Kidney (tissue), 14 donors: Measurements from ENCODE around the gene PLCB2. TPM values are rescaled to one million over a fixed set of nuclear protein-coding genes. Genes with fewer than 3 reads are reported as not detected.

Experiments used
- DNase-seq, 5 donors: peaks; one replicate each; pipeline ENCODE4 v3.0.0-alpha.2; 2013 to 2020
- FAIRE-seq: peaks from 2 replicates; lab custom pipeline; 2012; peaks lifted over from hg19 to GRCh38; lab: Jason Lieb, UNC
- H3K27ac ChIP-seq, 2 donors: one replicate each; pipeline ENCODE4 v1.7.0; 2013; ENCODE audit warnings: low read depth in 2 of 2, low read length in 2 of 2, inconsistent platforms in 1 of 2
- H3K27me3 ChIP-seq: one replicate; pipeline ENCODE4 v1.7.1; 2013; ENCODE audit warnings: low read length, inconsistent platforms; ENCODE audit not compliant: control insufficient read depth, insufficient read depth
- H3K36me3 ChIP-seq, 3 donors: one replicate each; pipeline versions ENCODE4 v1.7.0 to v1.7.1; 2013; ENCODE audit warnings: low read length in 3 of 3, control low read depth in 1 of 3, inconsistent platforms in 1 of 3; ENCODE audit not compliant: insufficient read depth in 3 of 3, control insufficient read depth in 2 of 3
- H3K4me1 ChIP-seq, 3 donors: one replicate each; pipeline versions ENCODE4 v1.7.0 to v1.7.1; 2013; ENCODE audit warnings: low read length in 3 of 3, inconsistent platforms in 1 of 3, low read depth in 1 of 3; ENCODE audit not compliant: control insufficient read depth in 2 of 3, insufficient read depth in 2 of 3
- H3K4me3 ChIP-seq, 3 donors: one replicate each; pipeline versions ENCODE4 v1.7.0 to v1.8.1; 2013; ENCODE audit warnings: low read length in 3 of 3, control low read depth in 1 of 3, inconsistent platforms in 1 of 3
- H3K9ac ChIP-seq, 3 donors: one replicate each; pipeline versions ENCODE4 v1.7.0 to v1.7.1; 2013; ENCODE audit warnings: low read length in 3 of 3, control low read depth in 1 of 3, inconsistent platforms in 1 of 3
- H3K9me3 ChIP-seq, 3 donors: one replicate each; pipeline versions ENCODE4 v1.7.0 to v1.7.1; 2013; ENCODE audit warnings: low read length in 3 of 3, control low read depth in 1 of 3, inconsistent platforms in 1 of 3; ENCODE audit not compliant: control insufficient read depth in 2 of 3, insufficient read depth in 1 of 3
- intact Hi-C: fragments of 100-400 bp; cut with DNase I; formaldehyde crosslinking; loops from one replicate; pipeline ENCODE4 v1.11.1; 2022
- polyA plus RNA-seq: library from polyadenylated mRNA; stranded (reverse); fragments of 350-450 nt; fragmentation: Illumina TruSeq; extraction: RNeasy Lipid Tissue Mini Kit (QIAGEN cat#74804); gene quantifications from one replicate; pipeline ENCODE4 v1.2.3, GENCODE V29; 2014; ENCODE audit warnings: low read depth, low replicate concordance; ENCODE audit not compliant: insufficient read depth
- total RNA-seq: library from RNA; stranded (reverse); fragmentation: NEBNext Ultra II Directional; extraction: Animal tissue kit (Norgen Biotek cat#: 25700); gene quantifications from one replicate; pipeline ENCODE4 v1.2.1, GENCODE V29; 2021
- TF ChIP-seq, protein P1 (sequence below): IDR thresholded peaks from 3 replicates; pipeline ENCODE4 v1.5.1; 2012; ENCODE audit warnings: mild to moderate bottlenecking, moderate library complexity, borderline replicate concordance; ENCODE audit not compliant: insufficient read depth; ENCODE audit errors: extremely low read depth
- donor health status: control.
- donor health status: control.
- donor health status: control.
- donor health status: control.
- donor health status: control.
- donor health status: DM: yes; HTN: yes; CAD: no.
- donor health status: Normal renal cell carcinoma (clear cell type).

PLCB2 gene
- total and polyA plus RNA-seq, 2 donors from 2014 or later, result 4.4 to 37.2 TPM

DNA sequence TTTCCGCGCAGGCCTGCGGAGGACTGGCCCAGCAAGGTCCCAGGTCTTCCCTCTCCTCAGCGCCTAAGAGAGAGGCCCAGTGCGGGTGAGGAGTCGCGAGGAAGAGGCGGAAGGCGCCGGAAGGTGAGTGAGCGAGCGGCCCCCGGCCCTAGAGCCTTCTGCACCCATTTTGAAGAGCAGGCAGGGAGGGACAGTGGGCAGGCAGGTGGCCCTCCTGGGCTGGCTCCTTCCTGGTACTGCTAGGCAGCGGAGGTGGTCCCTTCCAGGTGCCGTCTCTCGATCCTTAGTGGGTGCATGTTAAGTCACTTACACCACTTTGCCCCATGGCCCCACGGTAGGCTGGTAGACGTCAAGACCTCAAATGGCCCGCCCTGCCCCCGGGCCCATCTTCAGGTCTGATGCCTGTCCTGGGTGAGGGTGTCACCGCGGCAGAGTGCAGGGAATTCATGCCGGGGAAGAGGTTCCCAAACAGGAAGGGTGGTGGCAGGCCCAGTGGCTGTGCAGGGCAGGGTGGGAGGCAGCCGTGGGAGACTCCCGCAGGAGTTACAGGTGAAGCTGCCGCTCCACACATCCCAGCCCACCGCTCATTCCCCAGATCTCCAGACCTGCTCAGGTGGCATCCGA is 54.5 kb downstream of the PLCB2 start:
- peak overlapping the region in 2 of 3 donors; percentile 9 to 51 for H3K9ac ChIP-seq
- peak overlapping the region in 2 of 3 donors; percentile 18 to 51 for H3K4me3 ChIP-seq
- H3K4me1 ChIP-seq, result peaks cover 0 to 8% (median 0%) of the 10 kb centered on the region in 3 donors
- H3K9me3 ChIP-seq, result no peaks in the 10 kb centered on the region
- TF ChIP-seq, protein P1, sequence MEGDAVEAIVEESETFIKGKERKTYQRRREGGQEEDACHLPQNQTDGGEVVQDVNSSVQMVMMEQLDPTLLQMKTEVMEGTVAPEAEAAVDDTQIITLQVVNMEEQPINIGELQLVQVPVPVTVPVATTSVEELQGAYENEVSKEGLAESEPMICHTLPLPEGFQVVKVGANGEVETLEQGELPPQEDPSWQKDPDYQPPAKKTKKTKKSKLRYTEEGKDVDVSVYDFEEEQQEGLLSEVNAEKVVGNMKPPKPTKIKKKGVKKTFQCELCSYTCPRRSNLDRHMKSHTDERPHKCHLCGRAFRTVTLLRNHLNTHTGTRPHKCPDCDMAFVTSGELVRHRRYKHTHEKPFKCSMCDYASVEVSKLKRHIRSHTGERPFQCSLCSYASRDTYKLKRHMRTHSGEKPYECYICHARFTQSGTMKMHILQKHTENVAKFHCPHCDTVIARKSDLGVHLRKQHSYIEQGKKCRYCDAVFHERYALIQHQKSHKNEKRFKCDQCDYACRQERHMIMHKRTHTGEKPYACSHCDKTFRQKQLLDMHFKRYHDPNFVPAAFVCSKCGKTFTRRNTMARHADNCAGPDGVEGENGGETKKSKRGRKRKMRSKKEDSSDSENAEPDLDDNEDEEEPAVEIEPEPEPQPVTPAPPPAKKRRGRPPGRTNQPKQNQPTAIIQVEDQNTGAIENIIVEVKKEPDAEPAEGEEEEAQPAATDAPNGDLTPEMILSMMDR, result no peak
- peak overlapping the region in 1 of 2 donors; percentile 57 for H3K27ac ChIP-seq
- peak in 1 of 5 donors; percentile 72 for DNase-seq
- no peak for FAIRE-seq
- no peaks in the 10 kb centered on the region for H3K36me3 ChIP-seq
- intact Hi-C loops, result no loop called here
- peaks cover 6% of the 10 kb centered on the region for H3K27me3 ChIP-seq

DNA sequence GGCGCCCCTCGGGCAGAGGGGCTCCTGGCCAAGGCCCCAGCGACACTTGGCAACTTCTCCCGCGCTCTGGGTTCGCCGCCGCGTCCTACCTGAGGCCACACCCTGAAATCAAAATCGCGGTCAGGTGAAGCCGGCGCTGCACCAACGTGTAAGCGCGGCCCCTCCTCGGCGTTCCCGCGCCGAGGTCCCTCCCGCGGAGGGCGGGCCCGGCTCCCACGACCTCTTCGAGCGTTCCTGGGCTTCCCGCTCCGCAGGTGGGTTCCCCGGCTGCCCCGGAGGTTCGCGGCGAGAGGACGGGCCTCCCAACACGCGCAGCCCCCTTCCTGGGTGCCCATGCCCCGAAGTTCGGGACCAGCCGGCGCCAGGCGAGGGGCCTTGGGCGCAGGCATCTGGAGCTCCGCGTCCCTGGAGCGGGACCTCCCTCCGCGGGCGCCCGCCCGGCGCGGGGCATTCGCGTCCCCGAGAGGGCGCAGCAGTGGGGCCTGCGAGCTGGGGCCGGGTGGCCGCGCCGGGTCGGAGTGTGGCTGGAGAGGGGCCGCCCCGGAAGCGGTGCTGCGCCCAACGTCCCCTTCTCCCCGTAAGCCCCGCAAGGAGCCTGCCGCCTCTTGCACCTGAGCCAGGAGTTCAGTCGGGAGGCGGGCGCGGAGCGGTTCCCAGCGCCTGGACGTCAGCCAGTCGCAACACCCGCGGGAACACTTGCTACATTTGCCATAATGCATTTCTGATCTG is 55.1 kb downstream of the PLCB2 start:
- Histone ChIP-seq H3K36me3 (no peaks in the 10 kb centered on the region), H3K27ac (peak overlapping the region; percentile 32 to 57), H3K27me3 (peaks cover 6% of the 10 kb centered on the region), H3K9ac (peak overlapping the region in 2 of 3 donors; percentile 5 to 51), H3K4me1 (peaks cover 0 to 8% (median 0%) of the 10 kb centered on the region in 3 donors), H3K9me3 (no peaks in the 10 kb centered on the region), H3K4me3 (peak overlapping the region in 2 of 3 donors; percentile 18 to 51)
- no peak for FAIRE-seq
- TF ChIP-seq, protein P1, result no peak
- DNase-seq, result peak in 4 of 5 donors; percentile 35 to 84 (median 48)
- intact Hi-C loops, result no loop called here

DNA sequence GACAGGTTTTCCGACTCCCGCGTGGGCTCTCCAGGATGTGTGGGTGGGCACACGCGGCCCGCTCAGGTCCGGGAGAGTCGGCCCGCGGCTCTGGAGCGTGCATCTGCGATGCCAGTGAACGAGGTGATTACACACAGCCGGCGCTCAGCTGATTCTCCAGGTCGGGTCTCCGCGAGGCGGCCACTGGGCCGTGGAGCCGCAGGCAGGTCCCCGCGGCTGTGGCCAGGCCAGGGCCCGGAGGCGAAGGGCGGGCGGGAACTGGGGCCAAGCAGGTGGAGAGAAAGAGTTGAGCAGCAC is 55.6 kb downstream of the PLCB2 start:
- intact Hi-C loops, result no loop called here
- DNase-seq, result peak in 3 of 5 donors; percentile 34 to 74 (median 54)
- no peak for FAIRE-seq
- H3K9ac ChIP-seq, result no peak overlapping the region
- H3K36me3 ChIP-seq, result no peaks in the 10 kb centered on the region
- TF ChIP-seq, protein P1, result no peak
- no peak overlapping the region for H3K27ac ChIP-seq
- peaks cover 0 to 8% (median 0%) of the 10 kb centered on the region in 3 donors for H3K4me1 ChIP-seq
- peaks cover 6% of the 10 kb centered on the region for H3K27me3 ChIP-seq
- no peaks in the 10 kb centered on the region for H3K9me3 ChIP-seq
- peak overlapping the region in 1 of 3 donors; percentile 51 for H3K4me3 ChIP-seq
